RWPE2 (cell line): Measurements from ENCODE around the gene PKIB.

Source experiments
- ATAC-seq: fragments of 200-7000 bp; cut with Tn5 transposase; 3 replicates; pipeline ENCODE4 v1.9.1; 2021; ENCODE audit warnings: low read depth
- DNase-seq: peaks from one replicate; pipeline ENCODE4 v3.0.0-alpha.2; 2020; ENCODE audit warnings: low spot score
- H3K27ac ChIP-seq: fragments of 450-650 bp; 2 replicates; pipeline ENCODE4 v1.5.1; 2017; ENCODE audit warnings: mild to moderate bottlenecking; ENCODE audit not compliant: poor library complexity, severe bottlenecking
- H3K27me3 ChIP-seq: fragments of 250-450 bp; sonication (Bioruptor Pico); 2 replicates; pipeline ENCODE4 v1.5.1; 2021; ENCODE audit warnings: mild to moderate bottlenecking, moderate library complexity; ENCODE audit not compliant: insufficient read depth, poor library complexity, severe bottlenecking
- H3K36me3 ChIP-seq: fragments of 250-450 bp; sonication (Bioruptor Pico); 2 replicates; pipeline ENCODE4 v1.5.1; 2020; ENCODE audit warnings: low read depth, mild to moderate bottlenecking, moderate library complexity
- H3K4me1 ChIP-seq: fragments of 250-450 bp; sonication (Bioruptor Pico); 2 replicates; pipeline ENCODE4 v1.5.1; 2021; ENCODE audit warnings: mild to moderate bottlenecking, moderate library complexity; ENCODE audit not compliant: insufficient read depth, poor library complexity, severe bottlenecking
- H3K4me3 ChIP-seq: fragments of 250-450 bp; sonication (Bioruptor Pico); 2 replicates; pipeline ENCODE4 v1.5.1; 2021; ENCODE audit warnings: mild to moderate bottlenecking, moderate library complexity; ENCODE audit not compliant: severe bottlenecking
- H3K9me3 ChIP-seq: fragments of 250-450 bp; sonication (Bioruptor Pico); 2 replicates; pipeline ENCODE4 v1.5.1; 2021; ENCODE audit warnings: mild to moderate bottlenecking, moderate library complexity; ENCODE audit not compliant: severe bottlenecking
- CTCF ChIP-seq: fragments of 450-650 bp; IDR thresholded peaks from one replicate; pipeline ENCODE4 v1.5.1; 2017; ENCODE audit warnings: mild to moderate bottlenecking, moderate library complexity; ENCODE audit not compliant: poor library complexity, severe bottlenecking

Gene PKIB

GRCh38 chr6:122663981-122664380, 53.8 kb downstream of the PKIB start:
- Histone ChIP-seq H3K27ac (no peak overlapping the region), H3K36me3 (no peaks in the 10 kb centered on the region), H3K4me3 (no peak overlapping the region), H3K27me3 (no peaks in the 10 kb centered on the region), H3K9me3 (no peaks in the 10 kb centered on the region), H3K4me1 (no peaks in the 10 kb centered on the region)
- TF ChIP-seq CTCF: no peak
- DNase-seq (no peak), ATAC-seq (no peak)

- no peak for DNase-seq
- ATAC-seq: no peak
- Histone ChIP-seq H3K27me3 (no peaks in the 10 kb centered on the region), H3K4me3 (no peak overlapping the region), H3K4me1 (no peaks in the 10 kb centered on the region), H3K36me3 (no peaks in the 10 kb centered on the region), H3K27ac (no peak overlapping the region), H3K9me3 (no peaks in the 10 kb centered on the region)
- no peak for TF ChIP-seq CTCF
Measured at GRCh38 chr6:122665929-122666328, 55.7 kb downstream of the PKIB start.

- Histone ChIP-seq H3K36me3 (no peaks in the 10 kb centered on the region), H3K27ac (no peak overlapping the region), H3K4me3 (no peak overlapping the region), H3K27me3 (no peaks in the 10 kb centered on the region), H3K9me3 (no peaks in the 10 kb centered on the region), H3K4me1 (no peaks in the 10 kb centered on the region)
- DNase-seq: no peak
- ATAC-seq: no peak
- no peak for TF ChIP-seq CTCF
Measured at GRCh38 chr6:122666418-122666817, 56.2 kb downstream of the PKIB start.

GRCh38 chr6:122669418-122669817, 59.2 kb downstream of the PKIB start:
- DNase-seq: no peak
- no peaks in the 10 kb centered on the region for H3K36me3 ChIP-seq
- H3K4me3 ChIP-seq: no peak overlapping the region
- no peak for TF ChIP-seq CTCF
- peaks cover 12% of the 10 kb centered on the region for H3K4me1 ChIP-seq
- no peaks in the 10 kb centered on the region for H3K27me3 ChIP-seq
- H3K27ac ChIP-seq: no peak overlapping the region
- ATAC-seq: no peak
- no peaks in the 10 kb centered on the region for H3K9me3 ChIP-seq

GRCh38 chr6:122669868-122670267, 59.7 kb downstream of the PKIB start:
- no peak overlapping the region for H3K4me3 ChIP-seq
- ATAC-seq (no peak), DNase-seq (no peak)
- no peak overlapping the region for H3K27ac ChIP-seq
- peaks cover 12% of the 10 kb centered on the region for H3K4me1 ChIP-seq
- no peaks in the 10 kb centered on the region for H3K9me3 ChIP-seq
- TF ChIP-seq CTCF: no peak
- H3K36me3 ChIP-seq: no peaks in the 10 kb centered on the region
- H3K27me3 ChIP-seq: no peaks in the 10 kb centered on the region
